GM23248 (cell line): ENCODE data around the gene PIN4. TPM values are rescaled to one million over a fixed set of nuclear protein-coding genes. Genes with fewer than 3 reads are reported as not detected.

Source experiments
- DNase-seq: peaks from one replicate; pipeline ENCODE4 v3.0.0-alpha.2; 2015
- H2AFZ ChIP-seq: fragments of 200-600 bp; sonication (generic); 2 replicates; pipeline ENCODE4 v1.6.1; 2016; ENCODE audit warnings: antibody characterized with exemption
- H3F3A ChIP-seq: fragments of 200-600 bp; sonication (generic); 2 replicates; pipeline ENCODE4 v1.6.1; 2016; ENCODE audit warnings: mild to moderate bottlenecking, antibody characterized with exemption, mixed run types; ENCODE audit not compliant: insufficient read depth
- H3K27ac ChIP-seq: fragments of 200-600 bp; sonication (generic); 2 replicates; pipeline ENCODE4 v1.5.1; 2016; ENCODE audit warnings: mild to moderate bottlenecking
- H3K27me3 ChIP-seq: fragments of 200-600 bp; sonication (generic); replicated peaks from 2 replicates; pipeline ENCODE4 v1.6.1; 2016; ENCODE audit warnings: mild to moderate bottlenecking; ENCODE audit not compliant: insufficient read depth
- H3K36me3 ChIP-seq: fragments of 200-600 bp; sonication (generic); 2 replicates; pipeline ENCODE4 v1.6.1; 2016; ENCODE audit warnings: low read depth, mild to moderate bottlenecking
- H3K4me1 ChIP-seq: fragments of 200-600 bp; sonication (generic); 2 replicates; pipeline ENCODE4 v1.6.1; 2016; ENCODE audit warnings: mild to moderate bottlenecking; ENCODE audit not compliant: insufficient read depth
- H3K4me2 ChIP-seq: fragments of 200-600 bp; sonication (generic); one replicate; pipeline ENCODE4 v1.6.1; 2016; ENCODE audit warnings: mild to moderate bottlenecking; ENCODE audit not compliant: unreplicated experiment
- H3K4me3 ChIP-seq: fragments of 200-600 bp; sonication (generic); 2 replicates; pipeline ENCODE4 v1.5.1; 2016; ENCODE audit warnings: mild to moderate bottlenecking
- H3K79me2 ChIP-seq: fragments of 200-600 bp; sonication (generic); 2 replicates; pipeline ENCODE4 v1.6.1; 2016; ENCODE audit warnings: mild to moderate bottlenecking; ENCODE audit not compliant: insufficient read depth
- H3K9ac ChIP-seq: fragments of 200-600 bp; sonication (generic); 2 replicates; pipeline ENCODE4 v1.6.1; 2016; ENCODE audit warnings: mild to moderate bottlenecking
- H3K9me2 ChIP-seq: fragments of 200-600 bp; sonication (generic); 2 replicates; pipeline ENCODE4 v1.6.1; 2016; ENCODE audit warnings: mixed run types, mild to moderate bottlenecking, moderate library complexity; ENCODE audit not compliant: insufficient read depth
- H3K9me3 ChIP-seq: fragments of 200-600 bp; sonication (generic); one replicate; pipeline ENCODE4 v1.6.1; 2017; ENCODE audit warnings: low read depth
- H4K20me1 ChIP-seq: fragments of 200-600 bp; sonication (generic); 2 replicates; pipeline ENCODE4 v1.6.0; 2016; ENCODE audit not compliant: insufficient read depth
- EZH2 ChIP-seq: fragments of 200-600 bp; sonication (generic); IDR thresholded peaks from 2 replicates; pipeline ENCODE4 v1.6.1; 2018; ENCODE audit warnings: antibody characterized with exemption, mild to moderate bottlenecking; ENCODE audit not compliant: insufficient read depth, poor library complexity, severe bottlenecking
- EZH2phosphoT487 ChIP-seq: fragments of 200-600 bp; sonication (generic); IDR thresholded peaks from 2 replicates; pipeline ENCODE4 v1.6.1; 2018; ENCODE audit warnings: antibody characterized with exemption, moderate library complexity, mild to moderate bottlenecking, low read depth; ENCODE audit not compliant: insufficient read depth
- WGBS, 2 experiments: methylation state at CpG; one replicate each; pipeline ENCODE4 v1.1.6; 2015 to 2017; ENCODE audit warnings: low lambda C conversion rate in 2 of 2, low coverage in 1 of 2; ENCODE audit errors: missing lambda C conversion rate in 2 of 2; 5-methylcytosine and 5-hydroxymethylcytosine counted together
- in situ Hi-C: fragments of 300-500 bp; cut with MboI; formaldehyde crosslinking; loops from 2 replicates; pipeline ENCODE4 v1.15.0; 2020
- polyA plus RNA-seq: library from polyadenylated mRNA; unstranded; fragments of >200 nt; fragmentation: Nextera tagmentation; extraction: Ambion mirVana; gene quantifications from 2 replicates; pipeline ENCODE4 v1.2.1, GENCODE V29; 2016
- total RNA-seq: library from RNA; depleted of rRNA; stranded (reverse); fragments of >200 nt; shearing (Covaris generic); gene quantifications from 2 replicates; pipeline ENCODE4 v1.2.3, GENCODE V29; 2014; rRNA removed

The PIN4 gene
- total RNA-seq (4.9 and 6.5 TPM in 2 replicates), polyA plus RNA-seq (22.1 and 24.7 TPM in 2 replicates)

GRCh38 chrX:72181178-72182125 lies at the start of gene PIN4:
Gene PIN4 (plus strand): TSS chrX:72181757. CDS start chrX:72181786, 29 bp downstream.
- DNase-seq: peak; percentile 92
- in situ Hi-C loops: no loop called here
- 0 to 1% methylated on average over 32 to 34 of the region's 46 CpGs for WGBS, 2 experiments
- peak within 1 kb of the TSS; percentile 90 for H3K4me3 ChIP-seq
- peak within 1 kb of the TSS; percentile 83 for H3K27ac ChIP-seq
- H3K9ac ChIP-seq: peak within 1 kb of the TSS; percentile 92
- H3F3A ChIP-seq: no peaks in the 10 kb centered on the region
- peaks cover 8% of the 10 kb centered on the region; the same call in 1 of the 2 replicates for H3K4me1 ChIP-seq
- no peaks in the 10 kb centered on the region for H3K9me3 ChIP-seq
- TF ChIP-seq EZH2phosphoT487 (no peak), EZH2 (no peak)
- H3K36me3 ChIP-seq: no peaks in the 10 kb centered on the region
- peak within 1 kb of the TSS; percentile 82 for H3K4me2 ChIP-seq
- H3K9me2 ChIP-seq: no peaks in the 10 kb centered on the region
- peaks cover 30% of the 10 kb centered on the region for H3K79me2 ChIP-seq
- H2AFZ ChIP-seq: peak within 1 kb of the TSS; percentile 93
- no peaks in the 10 kb centered on the region for H4K20me1 ChIP-seq
- no peaks in the 10 kb centered on the region for H3K27me3 ChIP-seq

- H3K9ac ChIP-seq: peak overlapping the region; percentile 49; the same call in 1 of the 2 replicates
- H4K20me1 ChIP-seq: no peaks in the 10 kb centered on the region
- H3K9me3 ChIP-seq: no peaks in the 10 kb centered on the region
- H2AFZ ChIP-seq: peak overlapping the region; percentile 64
- TF ChIP-seq EZH2 (no peak), EZH2phosphoT487 (no peak)
- in situ Hi-C loops: no loop called here
- H3K79me2 ChIP-seq: no peaks in the 10 kb centered on the region; the same call in 1 of the 2 replicates
- H3K27me3 ChIP-seq: no peaks in the 10 kb centered on the region
- peak overlapping the region; percentile 68 for H3K4me2 ChIP-seq
- no peaks in the 10 kb centered on the region for H3K36me3 ChIP-seq
- peak overlapping the region; percentile 64 for H3K4me3 ChIP-seq
- H3K9me2 ChIP-seq: no peaks in the 10 kb centered on the region
- H3F3A ChIP-seq: no peaks in the 10 kb centered on the region
- WGBS, 2 experiments: 14 to 66% methylated on average over 1 to 3 of the region's 3 CpGs
- H3K27ac ChIP-seq: 0 out of 2 replicates have a peak overlapping the region, but pooled peaks have one; percentile 27
- no peak for DNase-seq
- no peaks in the 10 kb centered on the region for H3K4me1 ChIP-seq
Observed at GRCh38 chrX:72132456-72132855, 49.1 kb upstream of the PIN4 start.

GRCh38 chrX:72133851-72134546 lies 47.6 kb upstream of the PIN4 start:
- H3K79me2 ChIP-seq: no peaks in the 10 kb centered on the region; the same call in 1 of the 2 replicates
- H3K4me2 ChIP-seq: no peak overlapping the region
- no peaks in the 10 kb centered on the region for H3K36me3 ChIP-seq
- H3K9ac ChIP-seq: no peak overlapping the region
- H3K27me3 ChIP-seq: no peaks in the 10 kb centered on the region
- no peaks in the 10 kb centered on the region for H3K9me3 ChIP-seq
- no peak for TF ChIP-seq EZH2phosphoT487
- no peak for TF ChIP-seq EZH2
- no peaks in the 10 kb centered on the region for H3K9me2 ChIP-seq
- no peak overlapping the region for H3K4me3 ChIP-seq
- WGBS, 2 experiments: 91 to 97% methylated on average over 8 to 9 of the region's 11 CpGs
- DNase-seq: no peak
- no peaks in the 10 kb centered on the region for H3K4me1 ChIP-seq
- in situ Hi-C loops: no loop called here
- no peaks in the 10 kb centered on the region for H4K20me1 ChIP-seq
- no peaks in the 10 kb centered on the region for H3F3A ChIP-seq
- H2AFZ ChIP-seq: no peak overlapping the region
- no peak overlapping the region for H3K27ac ChIP-seq

GRCh38 chrX:72137846-72138495 lies 43.6 kb upstream of the PIN4 start:
- TF ChIP-seq EZH2phosphoT487: no peak
- TF ChIP-seq EZH2: no peak
- in situ Hi-C loops: no loop called here
- Histone ChIP-seq H3K79me2 (no peaks in the 10 kb centered on the region), H3K4me3 (no peak overlapping the region), H3K27me3 (no peaks in the 10 kb centered on the region), H3K4me1 (no peaks in the 10 kb centered on the region), H2AFZ (no peak overlapping the region), H3K36me3 (no peaks in the 10 kb centered on the region), H3F3A (no peaks in the 10 kb centered on the region), H3K4me2 (no peak overlapping the region), H3K9me3 (no peaks in the 10 kb centered on the region), H3K27ac (no peak overlapping the region), H3K9ac (no peak overlapping the region), H3K9me2 (no peaks in the 10 kb centered on the region), H4K20me1 (no peaks in the 10 kb centered on the region)
- DNase-seq: no peak
- WGBS, 2 experiments: 80 to 84% methylated on average over 9 of the region's 9 CpGs
